Gastrocnemius medialis (tissue), 4 donors: ENCODE measurements around the gene ATP5F1A.

ENCODE experiments used
- CTCF ChIP-seq, 5 experiments: fragments of 450-650 bp in 3 of 5; fragments of 200-600 bp in 2 of 5; sonication (generic) in 2 of 5; IDR thresholded peaks in 4 of 5; conservative IDR thresholded peaks in 1 of 5; 1 replicate in 4 of 5; 2 replicates in 1 of 5; pipeline ENCODE4 v1.5.1; 2016 to 2019; ENCODE audit warnings: antibody characterized with exemption in 5 of 5, mild to moderate bottlenecking in 3 of 5, moderate library complexity in 3 of 5
- POLR2A ChIP-seq, 2 donors: fragments of 450-650 bp; IDR thresholded peaks; one replicate each; pipeline ENCODE4 v1.6.1; 2017; ENCODE audit warnings: antibody characterized with exemption in 2 of 2, mild to moderate bottlenecking in 2 of 2, moderate library complexity in 2 of 2

- no peak for TF ChIP-seq CTCF (IDR thresholded peaks at IDR 0.05 in 4 of 5, conservative IDR thresholded peaks at IDR 0.05 in 1 of 5)
- TF ChIP-seq POLR2A (IDR thresholded peaks at IDR 0.05), result no peak
Measured at GRCh38 chr18:46037512-46038305, 60.4 kb downstream of the ATP5F1A start.
